GM18499 (cell line): Measurements from ENCODE around the gene FGGY.
"Not testable (repeated sequence)": the region's sequence is repeated elsewhere in the genome, so short reads cannot be mapped to it uniquely, and the experiment has no call there.

Experiments used
- ATAC-seq: cut with Tn5 transposase; IDR thresholded peaks from one replicate; pipeline ENCODE4 v1.9.1; 2021; ENCODE audit warnings: moderate number of reproducible peaks; ENCODE audit not compliant: insufficient read depth, unreplicated experiment

Gene FGGY

DNA sequence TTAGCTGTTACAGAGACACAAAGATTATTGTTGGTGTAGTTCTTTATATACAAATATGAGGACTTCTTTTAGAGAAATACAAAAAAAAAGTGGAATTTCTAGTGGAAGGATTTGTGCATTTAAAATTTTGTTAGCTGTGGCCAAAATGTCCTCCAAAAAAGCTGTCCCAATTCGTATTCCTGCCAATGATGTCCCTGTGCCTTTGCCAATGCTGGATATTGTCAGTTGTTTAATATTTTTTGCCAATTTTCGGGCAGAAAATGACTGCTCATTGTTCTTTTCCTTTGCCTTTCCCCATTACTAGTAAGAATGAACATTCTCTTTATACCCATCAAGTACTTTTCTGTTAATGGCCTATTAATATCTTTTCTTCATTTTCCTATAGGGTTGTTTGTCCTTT lies 407.8 kb downstream of the FGGY start:
- ATAC-seq: no peak

- ATAC-seq: no peak
These were observed 408.8 kb downstream of the FGGY start for GRCh38 chr1:59705466-59706302.

GRCh38 chr1:59706303-59706599 lies 409.4 kb downstream of the FGGY start:
- no peak for ATAC-seq

DNA sequence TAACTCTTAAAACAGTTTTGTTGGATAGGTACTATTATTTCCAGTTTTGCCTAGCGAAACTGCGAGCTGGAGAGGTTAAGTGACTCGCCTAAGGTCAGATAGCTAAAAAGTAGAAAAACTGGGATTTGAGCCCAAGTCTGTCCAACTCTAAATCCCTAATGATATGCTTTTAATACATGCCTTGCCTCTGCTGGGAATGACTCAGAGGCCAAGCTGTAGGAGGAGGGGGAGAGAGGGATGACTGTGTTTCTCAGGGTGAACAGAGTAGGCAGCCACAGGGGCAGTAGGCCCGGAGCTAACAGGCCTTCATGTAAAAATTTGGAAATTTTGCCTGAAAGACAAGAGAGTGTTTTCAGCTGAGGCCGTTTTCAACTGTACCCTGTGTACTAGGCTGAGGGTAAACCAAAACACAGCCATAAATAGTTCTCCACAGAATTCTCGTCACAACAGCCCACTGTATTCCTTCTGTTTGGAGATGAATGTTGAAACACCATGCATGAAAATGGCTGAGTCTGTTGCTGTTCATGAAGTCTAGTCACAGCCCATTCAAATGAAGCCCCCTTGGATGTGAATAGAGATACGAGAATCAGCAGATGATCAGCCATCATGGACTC lies 410.4 kb downstream of the FGGY start:
- ATAC-seq: no peak

GRCh38 chr1:59709333-59709732 lies 412.4 kb downstream of the FGGY start:
- ATAC-seq: no peak

DNA sequence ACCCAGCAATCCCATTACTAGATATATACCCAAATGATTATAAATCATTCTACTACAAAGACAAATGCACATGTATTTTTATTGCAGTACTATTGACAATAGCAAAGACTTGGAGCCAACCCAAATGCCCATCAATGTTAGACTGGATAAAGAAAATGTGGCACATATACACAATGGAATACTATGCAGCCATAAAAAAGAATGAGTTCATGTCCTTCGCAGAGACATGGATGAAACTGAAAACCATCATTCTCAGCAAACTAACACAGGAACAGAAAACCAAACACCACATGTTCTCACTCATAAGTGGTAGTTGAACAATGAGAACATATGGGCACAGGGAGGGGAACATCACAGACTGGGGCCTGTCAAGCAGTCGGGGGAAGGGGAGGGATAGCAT lies 414.0 kb downstream of the FGGY start:
- not testable (repeated sequence) for ATAC-seq

DNA sequence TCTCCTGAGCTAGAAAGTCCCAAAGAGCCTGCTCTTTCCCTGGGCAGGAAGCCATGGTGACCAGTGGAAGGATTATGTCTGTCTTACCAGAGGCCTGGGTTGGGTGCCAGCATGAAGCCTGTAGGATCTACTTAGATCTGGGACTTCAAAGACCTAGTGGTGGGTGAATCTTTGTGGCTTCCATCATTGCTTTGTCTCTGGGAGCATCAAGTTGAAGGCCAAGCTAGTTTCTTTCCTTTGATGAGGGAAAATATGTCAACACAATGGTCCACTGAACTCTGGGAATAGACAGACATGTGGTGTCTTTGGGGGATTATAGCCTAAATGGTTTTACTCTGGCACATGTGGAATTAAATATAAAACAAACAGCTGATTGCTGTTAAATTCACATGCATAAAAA lies 417.3 kb downstream of the FGGY start:
- ATAC-seq: no peak

GRCh38 chr1:59714966-59715365 lies 418.1 kb downstream of the FGGY start:
- no peak for ATAC-seq

DNA sequence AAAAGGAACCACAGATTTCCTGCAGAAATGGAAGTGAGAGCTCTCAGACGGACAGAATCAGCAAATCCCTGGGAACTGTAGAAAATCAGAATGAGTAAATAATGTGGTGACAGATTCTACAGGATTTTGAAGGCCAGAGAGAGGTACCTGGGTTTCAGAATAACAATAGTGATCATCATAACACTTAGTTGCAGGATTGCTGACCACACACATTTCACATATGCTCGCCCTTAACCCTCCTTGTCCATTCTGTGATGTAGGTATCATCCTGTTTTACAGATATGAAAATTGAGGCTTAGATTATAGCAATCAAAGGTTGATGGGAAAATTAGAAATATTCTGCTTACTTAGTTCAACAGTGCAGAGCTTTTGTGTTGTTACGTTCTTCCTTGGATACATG lies 419.9 kb downstream of the FGGY start:
- no peak for ATAC-seq

DNA sequence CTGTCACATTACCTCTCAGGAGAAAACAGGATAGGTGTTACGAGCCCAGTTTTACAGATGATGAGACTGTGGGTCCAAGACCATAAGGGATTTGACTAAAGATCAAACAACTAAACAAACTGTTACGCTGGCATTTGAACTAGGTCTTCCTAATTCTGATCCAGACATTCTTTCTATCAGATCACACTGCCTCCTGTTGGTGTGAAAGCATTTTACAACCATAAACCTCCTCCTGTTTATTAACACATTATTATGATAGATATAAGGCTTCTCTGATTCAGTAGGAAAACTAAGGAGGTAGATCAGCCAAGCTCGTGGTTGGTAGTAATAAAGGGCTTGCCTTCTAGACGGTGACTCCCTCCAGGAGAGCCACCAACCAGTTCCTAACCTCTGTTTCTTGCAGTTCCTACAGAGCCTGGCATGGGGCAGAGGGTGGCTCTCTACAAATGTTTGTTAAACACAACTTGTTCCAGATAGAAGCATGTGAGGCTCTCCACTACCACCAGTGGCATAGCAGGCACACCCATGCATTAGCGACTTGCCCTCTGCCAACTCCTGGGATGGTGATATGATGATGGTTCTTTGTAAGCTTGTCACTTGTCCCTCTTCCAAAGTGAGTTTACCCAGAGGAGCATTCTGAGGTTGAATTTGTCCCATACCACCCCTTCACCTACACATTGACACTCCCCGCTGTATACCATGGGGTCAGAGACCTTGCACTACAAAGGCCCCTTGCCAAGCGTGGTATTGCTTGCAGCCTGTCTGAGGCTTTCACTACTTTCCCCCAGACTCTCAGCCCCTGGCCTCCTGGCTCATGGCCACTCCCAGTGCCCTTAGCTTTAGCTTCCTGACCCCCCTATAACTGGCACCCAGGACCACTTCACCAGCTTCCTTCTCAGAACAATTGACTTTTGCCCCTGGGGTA lies 421.4 kb downstream of the FGGY start:
- ATAC-seq: no peak

- no peak for ATAC-seq
These were observed 422.1 kb downstream of the FGGY start for GRCh38 chr1:59718989-59719360.

DNA sequence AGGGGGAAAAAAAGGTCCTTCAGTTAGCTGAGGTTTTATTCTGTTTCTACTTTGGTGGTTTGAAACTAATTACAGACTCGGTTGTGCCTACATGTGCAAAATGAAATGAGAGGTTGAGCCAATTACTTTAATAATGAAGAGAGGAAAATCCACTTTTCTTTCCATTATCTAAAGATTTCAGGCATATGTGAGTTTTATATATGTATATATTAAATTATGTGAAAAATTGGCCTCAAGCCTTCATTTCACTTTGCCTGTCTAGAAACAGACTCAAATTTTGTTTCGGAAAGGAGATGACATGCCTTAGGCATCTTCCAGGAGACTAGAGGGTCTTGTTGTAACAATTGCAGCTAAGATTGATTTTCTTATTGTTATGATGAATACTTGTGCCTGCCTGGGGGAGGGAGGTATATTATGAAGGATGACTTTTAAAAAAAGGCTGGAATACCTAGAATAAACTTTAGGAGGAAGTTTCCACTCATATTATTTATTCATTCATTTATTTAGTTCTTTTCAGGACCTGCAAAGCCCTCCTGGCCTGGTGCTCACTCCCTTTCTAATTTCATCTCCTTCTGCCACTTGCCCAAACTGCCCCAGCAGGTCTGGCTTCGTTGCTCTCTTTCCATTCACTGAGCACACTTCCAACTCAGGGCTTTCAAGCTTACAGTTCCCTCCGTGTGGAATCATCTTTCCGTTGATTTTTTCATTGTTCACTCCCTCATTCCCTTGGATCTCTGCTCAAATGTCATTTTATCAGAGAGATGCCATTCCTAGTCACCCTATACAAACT lies 423.6 kb downstream of the FGGY start:
- no peak for ATAC-seq

DNA sequence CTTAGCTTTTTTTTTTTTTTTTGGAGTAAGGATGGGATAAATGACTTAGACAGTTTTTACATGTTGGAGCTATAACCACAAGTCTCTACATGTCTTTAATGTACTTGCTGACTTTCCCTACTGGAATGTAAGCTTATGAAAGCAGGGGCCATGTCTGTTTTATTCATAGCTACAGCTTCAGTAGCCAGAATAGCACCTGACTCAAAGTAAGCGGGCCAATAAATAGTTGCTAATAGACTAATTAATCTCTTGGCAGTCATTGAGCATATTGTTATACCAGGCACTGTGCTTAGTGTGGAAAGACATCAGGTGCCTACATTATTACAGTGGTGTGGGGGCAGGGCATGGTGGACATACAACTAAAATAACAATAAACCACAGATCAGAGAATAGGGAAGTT lies 433.4 kb downstream of the FGGY start:
- ATAC-seq: no peak

- no peak for ATAC-seq
These were observed 434.0 kb downstream of the FGGY start for GRCh38 chr1:59730759-59731478.

DNA sequence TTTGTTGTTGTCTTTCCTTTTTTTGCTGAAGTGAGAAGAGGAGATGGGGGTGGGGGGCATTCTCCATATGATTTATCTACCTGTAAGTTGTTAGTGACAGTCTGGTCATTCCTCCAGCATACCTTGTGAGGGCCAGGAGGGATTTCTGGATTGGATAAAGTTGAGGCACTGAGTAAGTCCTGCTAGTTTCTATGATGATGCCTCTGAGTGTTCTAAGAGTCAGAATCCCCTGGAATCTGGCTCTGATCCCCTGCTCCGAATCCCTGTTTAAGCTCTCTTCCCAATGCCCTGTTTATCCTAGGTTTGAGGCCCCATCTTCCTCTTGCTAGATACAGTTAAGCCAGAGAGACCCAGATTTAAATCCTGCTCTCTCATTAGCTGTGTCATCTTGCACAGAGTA lies 434.7 kb downstream of the FGGY start:
- no peak for ATAC-seq

DNA sequence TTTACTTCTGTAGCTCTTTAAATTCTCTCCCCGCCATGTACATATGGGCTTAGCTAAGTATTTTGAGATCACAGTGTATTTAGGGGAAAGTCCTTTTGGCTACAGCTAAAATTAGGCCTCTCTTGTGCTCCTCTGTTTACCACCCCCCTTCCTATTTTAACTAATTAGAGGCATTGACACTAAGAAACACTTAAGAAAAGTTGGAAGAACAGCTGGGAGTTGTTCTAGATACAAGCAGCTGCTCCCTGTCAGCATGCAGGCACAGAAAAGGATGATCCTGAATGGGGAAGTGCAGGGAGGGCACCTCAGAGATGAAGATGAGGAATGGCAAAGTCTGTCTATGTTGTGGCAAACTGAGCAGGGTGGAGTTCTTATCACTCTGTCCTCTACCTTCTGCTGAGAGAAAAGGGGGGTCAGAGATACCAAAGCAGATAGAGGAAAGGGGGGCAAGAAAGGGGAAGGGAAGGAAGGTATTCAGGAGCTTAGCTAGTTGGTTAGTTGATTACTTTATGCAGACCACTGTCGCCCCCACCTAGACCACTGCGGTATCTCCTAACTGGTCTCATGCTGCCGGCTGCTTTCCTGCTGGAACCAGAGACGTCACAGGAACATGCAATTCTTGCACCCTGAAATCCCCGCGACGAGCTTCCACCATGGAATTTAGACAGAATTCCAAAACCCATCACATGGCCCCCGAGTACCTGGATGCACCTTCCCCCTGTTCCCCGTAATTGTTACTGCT lies 435.5 kb downstream of the FGGY start:
- ATAC-seq: no peak

DNA sequence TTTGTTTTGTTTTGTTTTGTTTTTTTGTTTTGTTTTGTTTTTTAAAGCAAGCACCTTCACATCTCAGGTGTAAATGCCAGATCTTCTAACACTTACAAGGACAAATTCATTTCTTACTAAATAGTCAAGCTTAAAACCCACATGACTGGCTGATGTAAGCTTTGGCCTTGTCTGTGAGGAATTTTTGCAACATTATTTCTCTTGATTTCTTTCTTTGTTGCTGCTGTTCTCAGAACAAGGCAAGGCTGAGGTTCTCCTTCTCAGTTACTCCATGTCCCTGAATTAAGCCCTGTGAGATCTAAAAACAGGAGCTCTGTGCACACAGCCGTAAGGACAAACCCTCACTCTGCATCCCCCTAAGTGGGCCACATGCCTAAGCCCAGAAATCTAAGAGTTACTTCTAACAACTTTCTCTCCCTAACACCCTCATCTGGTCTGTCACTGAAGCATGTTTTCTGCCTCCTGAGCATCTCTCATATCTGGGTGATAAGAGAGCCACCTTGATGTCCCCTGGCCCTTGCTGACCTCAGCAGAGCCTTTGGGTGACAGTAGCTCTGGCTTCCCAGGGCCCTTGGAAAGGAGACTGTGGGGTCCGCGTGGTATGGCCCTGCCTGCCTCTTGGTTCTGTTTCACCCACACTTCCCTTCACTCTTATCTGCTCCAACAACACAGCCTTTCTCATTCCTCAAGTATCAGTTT lies 436.7 kb downstream of the FGGY start:
- no peak for ATAC-seq

- ATAC-seq: not testable (repeated sequence)
These were observed 439.0 kb downstream of the FGGY start for GRCh38 chr1:59735927-59736326.

DNA sequence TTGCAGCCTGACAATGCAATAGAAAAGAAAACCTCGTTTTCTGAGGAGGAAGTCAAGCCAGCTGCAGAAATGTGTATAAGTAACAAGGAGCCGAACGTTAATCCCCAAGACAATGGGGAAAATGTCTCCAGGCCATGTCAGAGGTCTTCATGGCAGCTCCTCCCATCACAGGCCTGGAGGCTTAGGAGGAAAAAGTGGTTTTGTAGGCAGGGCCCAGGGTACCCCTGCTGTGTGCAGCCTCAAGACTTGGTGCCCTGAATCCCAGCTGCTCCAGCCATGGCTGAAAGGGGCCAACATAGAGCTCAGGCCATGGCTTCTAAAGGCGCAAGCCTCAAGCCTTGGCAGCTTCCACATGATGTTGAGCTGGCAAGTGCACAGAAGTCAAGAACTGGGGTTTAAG lies 439.9 kb downstream of the FGGY start:
- no peak for ATAC-seq
